RPMI8226 (cell line): ENCODE measurements around the gene DYRK1A.

ENCODE experiments used
- DNase-seq: peaks from one replicate; pipeline ENCODE4 v3.0.0-alpha.2; 2015

The DYRK1A gene

DNA sequence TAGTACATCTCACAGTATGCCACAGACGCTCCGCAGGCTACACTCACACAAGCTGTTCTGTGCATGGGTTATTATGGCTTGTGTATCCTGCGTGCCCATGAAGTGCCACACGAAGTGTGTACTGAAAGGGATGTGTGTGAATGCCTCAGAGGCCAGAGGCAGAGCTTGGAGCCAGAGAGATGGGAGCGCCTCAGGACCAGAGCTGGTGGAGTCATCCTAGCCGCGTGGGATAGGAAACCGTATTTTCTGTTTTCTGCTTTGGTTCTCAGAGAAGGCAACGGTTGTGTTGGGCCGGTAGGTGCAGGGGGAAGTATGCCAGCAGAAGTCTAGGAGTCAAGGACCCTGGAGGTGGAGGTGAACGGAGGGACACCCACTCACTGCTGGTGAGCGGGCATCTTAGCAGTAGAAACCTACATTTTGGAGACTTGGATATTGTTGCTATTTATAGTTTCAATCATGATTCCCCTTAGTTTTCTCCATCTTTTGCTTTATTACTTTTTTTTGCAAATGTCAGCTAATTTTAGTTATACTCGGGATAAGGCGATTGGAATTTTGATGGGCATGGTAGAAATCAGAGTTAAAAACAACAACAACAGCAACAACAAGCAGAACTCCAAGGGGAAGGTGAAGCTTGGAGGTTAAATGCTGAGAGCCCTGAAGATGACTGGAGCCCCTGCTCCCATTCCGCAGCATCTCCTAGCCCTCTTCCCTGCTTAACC is 188.2 kb downstream of the DYRK1A start:
- no peak for DNase-seq

DNA sequence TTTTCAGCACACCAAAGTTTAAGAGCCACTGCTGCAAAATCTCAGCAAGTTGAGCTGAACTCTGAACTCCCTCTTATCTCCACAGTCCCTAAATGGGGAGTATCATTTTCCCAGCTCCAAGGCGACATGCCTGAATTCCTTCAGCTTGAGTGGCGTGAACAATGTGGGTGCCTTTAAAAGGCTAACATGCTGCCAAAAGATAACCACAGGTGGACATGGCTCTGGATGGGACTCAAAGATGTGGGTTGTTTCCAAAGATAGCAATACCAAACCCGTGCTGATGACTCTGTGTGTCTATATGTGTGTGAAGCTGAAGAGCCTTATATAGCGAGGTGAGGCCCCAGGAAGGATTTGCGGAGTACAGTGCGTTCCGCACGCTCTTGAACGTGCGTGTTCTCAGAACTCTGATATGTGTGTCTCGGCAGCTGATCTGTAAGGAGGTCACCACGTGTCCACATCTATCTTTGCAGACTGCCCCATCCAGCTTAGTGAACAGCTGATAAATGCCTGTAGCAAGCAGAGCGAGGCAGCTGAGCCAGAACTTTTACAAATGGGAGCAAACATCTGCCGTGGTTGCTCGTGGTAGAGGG is 189.2 kb downstream of the DYRK1A start:
- DNase-seq = no peak

DNA sequence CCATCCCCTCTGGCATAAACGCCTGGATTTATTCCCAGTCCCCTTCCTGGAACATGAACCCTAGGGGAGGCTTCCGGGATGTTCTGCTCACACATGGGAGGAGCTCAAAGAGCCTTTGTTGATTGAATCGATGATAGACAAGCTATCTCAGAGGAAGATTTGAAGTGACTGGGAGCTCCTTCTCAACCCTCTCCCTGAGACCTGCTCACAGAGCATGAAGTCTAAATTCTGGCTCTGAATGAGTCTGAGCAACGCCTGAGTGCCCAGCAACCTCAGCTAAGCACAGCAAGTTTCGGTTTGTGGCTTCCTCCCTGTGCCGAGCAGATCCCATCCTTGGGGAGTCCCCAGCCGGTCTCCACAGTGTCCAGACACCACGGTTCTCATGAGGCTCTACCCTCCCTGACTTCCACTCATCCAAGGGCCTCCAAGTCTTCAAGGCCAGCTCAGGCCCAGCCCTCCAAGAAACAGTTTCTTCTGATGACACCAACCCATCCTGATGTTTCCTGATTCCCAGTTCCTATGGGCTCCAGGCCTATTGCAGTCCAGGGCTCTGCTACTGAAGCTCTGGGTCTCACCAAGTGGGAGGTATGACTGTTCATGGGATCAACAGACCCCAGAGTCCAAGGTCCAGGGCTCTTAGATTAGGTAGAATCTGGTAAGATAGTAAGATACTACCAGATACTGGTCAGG is 190.8 kb downstream of the DYRK1A start:
- DNase-seq = peak; percentile 41

DNA sequence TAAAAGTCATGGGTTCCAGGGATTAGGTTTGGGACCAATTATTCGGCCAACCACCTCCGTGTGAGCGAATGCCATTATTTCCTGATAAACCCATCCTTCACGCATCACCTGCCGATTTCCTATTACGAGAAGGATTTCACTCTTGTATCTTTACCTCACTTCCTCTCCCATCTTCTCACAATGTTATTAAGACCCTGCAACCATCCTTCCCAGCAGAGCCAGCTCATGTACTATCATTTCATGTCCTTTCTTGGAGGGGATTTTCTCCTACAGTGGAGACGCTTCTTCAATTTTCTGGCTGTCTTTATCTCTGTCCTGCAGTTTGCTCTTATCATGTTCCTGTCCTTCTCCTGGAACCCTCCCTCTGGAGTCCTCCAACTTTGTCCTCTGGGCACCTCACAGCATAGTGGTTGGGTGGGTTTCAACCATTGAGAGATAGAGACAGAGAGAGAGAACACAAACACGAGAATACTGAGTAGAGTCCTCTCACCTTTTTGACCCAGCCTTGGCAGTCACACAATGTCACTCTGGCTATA is 192.2 kb downstream of the DYRK1A start:
- DNase-seq = no peak

DNA sequence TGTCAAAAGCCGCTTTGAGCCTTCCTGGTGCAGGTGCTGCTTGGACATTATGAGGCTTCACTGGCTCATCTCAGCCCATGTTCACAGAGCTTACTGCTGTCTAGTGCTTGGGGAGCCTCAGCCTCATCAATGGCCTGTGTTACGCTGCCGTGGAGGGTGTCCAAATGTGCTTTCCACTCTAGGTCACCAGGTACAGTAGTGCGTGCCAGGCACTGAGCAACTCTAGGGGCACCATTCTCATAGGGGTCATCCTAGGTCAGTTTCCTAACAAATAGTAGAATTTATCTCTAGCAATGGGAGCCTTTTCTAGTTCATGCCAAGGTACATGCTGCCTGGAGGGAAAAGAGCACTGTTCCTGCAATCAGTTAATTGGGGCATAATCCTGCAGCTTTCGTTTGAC is 193.8 kb downstream of the DYRK1A start:
- DNase-seq = no peak

DNA sequence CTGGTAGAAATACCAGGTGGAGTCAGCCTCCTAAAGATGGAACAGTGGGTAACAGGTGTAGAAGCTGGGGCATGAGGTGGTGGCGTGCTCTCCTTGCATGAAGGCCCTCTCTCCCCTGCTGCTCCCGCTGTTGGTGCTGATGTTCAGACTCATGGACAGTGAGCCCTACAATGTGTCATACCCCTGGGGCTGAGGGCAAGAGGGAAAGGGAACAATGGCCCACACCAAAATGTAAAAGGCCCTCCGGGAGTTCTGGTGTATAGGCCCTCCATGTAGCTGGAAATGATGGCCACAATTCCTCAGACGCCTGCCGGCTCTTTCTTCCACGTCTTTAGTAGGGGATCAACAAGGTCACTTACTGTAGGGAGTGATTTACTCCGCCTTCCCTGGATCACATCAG is 194.9 kb downstream of the DYRK1A start:
- DNase-seq = no peak

DNA sequence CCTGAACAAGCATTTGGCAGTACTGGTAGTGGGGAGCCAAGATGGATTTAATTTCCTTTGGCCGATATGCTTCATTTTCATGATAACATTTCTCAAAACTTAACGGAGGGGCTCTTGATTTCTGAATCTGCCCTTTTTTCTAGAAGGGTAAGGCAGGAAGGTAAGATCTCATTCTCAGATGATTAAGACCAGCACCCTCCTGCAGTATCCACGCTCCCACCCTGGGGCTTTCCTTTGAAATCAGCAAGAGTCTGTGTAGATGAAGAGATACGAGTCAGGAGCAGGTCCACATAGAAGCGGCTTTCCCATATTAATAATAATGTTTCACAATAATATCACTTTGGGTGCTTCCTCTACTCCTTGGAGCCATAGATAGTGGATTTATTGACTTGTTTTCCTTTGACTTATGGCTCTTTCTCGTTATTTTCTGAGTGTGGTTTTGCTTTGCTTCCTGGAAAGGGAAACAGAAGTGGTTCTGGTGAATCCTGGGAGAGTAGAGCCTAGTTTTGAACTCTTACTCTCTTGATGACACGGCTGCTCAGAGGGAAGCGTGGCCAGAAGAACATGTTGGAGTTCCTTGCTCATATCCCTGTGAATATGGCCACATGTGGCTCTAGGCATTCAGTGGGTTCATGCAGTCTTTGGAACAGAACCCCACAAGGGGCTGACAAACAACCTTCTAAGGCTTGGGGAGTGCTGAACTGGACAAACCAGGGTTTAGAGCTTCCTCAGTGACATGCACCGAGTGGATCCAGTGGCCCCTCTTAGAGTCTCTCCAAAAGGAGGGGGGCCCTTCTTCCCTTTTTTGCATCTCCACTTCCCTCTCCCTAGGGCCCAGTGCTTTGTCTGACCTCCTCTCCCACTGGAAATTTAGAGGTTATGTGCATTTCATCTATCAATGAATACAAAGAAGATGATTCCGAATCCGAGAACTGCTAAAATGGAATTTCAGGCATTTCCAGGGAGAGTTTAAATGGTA is 195.7 kb downstream of the DYRK1A start:
- no peak for DNase-seq

DNA sequence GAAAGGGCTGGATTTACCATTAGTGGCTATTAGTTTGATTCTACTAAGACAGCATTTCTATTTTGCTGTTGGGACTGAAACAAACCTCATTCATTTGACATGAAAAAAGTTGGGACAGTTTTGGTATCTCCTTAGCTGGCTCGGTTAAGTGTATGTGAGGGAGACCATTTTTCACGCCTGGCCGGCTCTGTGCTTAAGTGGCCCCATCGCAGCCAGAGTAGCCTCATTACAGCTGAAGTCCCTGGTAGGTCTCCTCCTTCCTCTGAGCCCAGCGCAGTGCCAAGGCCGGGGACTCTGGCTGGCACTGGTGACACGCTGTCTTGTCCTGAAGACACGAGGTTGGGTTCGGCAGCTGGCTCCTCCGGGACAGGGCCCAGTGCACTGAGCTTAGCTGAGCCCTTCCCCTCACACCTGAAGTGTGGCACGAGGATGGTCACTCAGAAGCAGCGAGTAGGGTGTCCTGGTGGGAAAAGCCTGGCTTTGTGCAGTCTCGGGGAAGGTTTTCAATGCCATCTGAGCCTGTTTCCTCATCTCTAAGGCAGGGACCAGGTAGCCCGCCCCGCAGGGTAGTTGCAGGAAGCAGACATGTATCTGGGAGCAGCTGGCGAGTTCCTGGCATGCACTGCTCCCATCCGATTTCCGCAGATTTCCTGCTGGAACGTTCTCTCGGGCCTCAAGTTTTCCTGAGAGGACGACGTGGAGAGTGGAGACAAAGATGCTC is 196.5 kb downstream of the DYRK1A start:
- no peak for DNase-seq

DNA sequence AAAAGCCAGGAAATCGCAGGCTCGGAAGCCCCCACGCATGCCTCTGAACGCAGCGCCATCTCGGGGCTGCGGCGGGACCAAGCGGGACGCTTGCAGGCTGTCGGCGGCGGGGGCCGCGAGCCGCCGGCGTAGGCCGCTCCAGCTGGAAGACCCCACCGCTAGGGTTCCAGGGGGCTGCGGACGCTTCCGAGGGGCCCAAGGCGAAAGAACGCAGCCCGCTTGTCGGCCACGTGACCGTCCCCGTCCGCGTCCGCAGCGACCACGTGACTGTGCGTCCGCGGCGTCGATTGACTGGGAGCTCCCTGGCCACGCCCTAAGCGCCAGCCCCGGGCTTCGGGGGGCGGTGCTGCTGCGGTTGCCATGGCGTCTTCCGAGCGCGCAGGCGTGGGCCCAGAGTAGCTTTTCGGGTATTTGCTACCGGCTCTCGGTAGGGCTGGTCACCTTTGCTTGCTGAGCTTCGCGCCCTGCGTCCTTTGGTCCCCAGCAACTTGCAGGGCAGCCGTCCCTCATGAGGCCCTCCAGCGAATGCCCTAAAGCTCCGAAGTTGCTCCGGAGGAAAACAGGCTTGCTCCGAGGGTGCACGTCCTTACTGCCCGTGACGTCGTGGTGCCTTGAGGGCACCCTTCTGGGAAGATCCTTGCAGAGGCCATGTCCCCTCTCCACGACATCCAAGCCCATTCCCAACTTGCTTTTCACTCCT is 197.2 kb downstream of the DYRK1A start:
- peak; percentile 98 for DNase-seq

DNA sequence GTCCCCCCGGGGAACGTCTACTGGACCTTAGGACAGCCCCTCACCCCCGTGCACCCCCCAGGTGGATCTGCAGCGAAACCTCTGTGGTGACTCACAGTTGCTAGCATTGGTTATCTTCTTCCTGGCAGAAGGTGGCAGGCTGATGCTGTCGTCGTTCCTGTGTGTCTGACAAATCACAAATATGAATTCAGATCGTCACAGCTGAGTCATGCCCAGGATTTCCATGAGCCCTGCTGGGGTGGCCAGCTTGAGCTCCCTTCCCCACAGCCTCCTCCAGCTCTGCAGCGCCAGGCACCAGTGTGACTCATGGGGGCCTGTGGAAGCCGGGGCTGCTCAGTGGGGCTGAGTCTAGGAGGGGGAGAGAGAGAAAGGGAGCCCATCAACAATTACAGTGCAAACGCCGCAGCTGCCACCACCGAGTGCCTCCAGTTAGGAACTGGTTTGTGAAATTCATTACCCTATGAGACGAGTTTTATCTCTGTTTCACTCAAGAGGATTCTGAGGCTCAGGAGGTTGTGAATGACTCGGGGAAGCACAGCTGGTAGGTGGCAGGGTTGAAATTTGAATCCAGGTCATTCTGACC is 197.9 kb downstream of the DYRK1A start:
- DNase-seq = peak; percentile 78

DNA sequence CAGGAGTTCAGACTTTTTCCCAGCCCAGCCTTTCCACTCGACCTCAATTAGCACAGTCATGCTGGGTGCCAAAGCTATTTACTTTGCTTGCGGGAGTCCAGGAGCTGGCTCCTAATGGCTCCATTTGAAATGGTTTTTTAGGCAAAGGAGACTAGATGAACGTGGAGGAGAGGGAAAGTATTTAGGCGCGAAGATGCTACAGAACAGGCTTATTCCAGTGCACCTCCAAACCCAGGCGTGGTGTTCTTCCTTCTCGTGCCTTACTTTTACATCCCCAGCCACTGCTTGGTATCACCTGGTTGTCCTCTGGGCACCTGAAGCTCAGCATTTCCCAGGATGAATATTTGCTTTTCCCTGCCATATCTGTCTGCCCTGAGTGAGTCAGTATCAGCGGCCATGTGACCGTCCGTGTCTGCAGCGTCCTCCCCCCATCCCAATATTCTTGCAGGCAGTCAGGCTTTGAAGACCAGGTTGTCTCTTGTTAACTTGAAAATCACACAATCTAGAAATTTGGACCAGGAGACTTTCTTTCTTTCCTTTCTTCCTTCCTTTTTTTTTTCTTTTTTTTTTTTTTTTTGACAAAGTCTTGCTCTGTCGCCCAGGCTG is 198.5 kb downstream of the DYRK1A start:
- no peak for DNase-seq

DNA sequence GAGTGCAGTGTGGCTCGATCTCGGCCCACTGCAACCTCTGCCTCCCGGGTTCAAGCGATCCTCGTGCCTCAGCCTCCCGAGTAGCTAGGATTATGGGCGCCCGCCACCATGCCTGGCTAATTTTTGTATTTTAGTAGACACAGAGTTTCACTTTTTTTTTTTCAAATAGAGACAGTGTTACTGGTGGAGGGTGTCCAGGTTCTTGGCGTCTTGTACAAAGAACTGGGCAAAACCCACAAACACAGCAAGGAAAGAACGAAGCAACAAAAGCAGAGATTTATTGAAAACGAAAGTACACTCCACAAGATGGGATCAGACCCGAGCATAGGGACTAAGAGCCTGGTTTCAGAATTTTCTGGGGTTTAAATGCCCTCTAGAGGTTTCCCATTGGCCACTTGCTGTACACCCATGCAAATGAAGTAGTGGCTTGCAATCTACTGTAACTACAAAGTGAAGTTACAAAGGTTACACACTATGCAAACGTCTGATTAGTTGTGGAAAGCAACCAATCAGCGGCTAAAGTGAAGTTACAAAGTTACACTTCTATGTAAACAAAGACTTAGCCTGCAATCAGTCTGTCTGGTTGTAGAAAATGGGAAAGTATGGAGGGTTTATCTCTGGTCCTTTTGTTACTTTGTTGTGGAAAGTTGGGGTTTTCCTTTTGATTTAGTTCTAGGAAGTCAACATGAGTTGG is 199.1 kb downstream of the DYRK1A start:
- DNase-seq = peak; percentile 20

DNA sequence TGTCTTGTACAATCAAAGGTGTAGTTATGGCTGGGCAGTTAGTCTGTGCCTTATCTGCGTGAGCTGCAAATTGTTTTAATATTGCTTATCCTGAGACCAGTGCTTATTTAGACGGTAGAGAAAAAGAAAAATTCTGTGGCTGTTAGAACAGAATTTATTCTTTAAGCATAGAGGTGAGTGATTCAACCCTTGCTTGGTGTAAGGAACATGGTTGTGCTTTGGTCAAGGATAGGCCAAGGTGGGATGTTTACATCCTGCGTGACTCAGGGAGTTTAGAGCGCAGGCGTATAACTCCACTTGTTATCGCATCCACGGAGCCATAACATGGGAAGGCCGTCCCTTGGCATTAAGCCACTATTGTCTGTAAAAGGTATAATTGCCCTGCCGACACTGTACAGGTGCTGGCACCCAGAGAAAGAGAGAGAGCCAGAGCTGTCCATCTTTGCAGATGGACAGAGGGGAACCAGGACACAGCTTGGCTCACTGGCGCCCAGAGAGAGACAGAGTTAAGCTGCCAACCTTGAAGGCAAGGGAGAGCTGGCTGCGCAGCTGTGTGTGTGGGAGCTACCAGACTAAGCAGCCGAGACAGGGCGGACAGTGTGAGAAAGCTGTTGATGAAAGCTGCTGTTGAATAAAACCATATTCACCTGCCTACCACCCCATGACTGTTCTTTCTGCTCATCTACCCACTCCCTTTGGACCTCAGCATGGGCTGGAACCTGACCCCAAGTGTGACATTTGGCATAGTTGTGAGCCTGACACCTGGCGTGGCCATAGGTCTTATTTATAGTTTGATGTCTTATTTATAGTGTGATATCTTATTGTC is 200.4 kb downstream of the DYRK1A start:
- no peak for DNase-seq

DNA sequence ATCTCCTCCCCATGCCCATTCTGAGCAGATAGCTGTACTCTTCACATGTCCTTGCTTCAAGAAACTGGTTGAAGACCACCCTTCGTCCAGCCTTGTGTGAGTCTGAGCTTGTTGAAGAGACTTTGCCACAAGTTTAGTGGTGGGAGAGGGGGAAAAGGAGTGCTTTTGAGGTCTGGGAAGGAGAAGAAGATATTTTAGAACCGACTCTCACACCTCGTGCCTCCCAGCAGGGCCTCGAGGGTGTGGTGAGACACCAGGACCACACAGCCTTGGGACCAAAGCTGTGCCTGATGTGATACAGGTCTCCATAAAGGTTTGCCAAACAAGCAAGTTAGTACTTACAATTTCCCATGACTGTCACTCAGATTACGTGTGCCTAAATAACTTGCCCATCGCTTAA is 201.8 kb downstream of the DYRK1A start:
- DNase-seq = no peak

DNA sequence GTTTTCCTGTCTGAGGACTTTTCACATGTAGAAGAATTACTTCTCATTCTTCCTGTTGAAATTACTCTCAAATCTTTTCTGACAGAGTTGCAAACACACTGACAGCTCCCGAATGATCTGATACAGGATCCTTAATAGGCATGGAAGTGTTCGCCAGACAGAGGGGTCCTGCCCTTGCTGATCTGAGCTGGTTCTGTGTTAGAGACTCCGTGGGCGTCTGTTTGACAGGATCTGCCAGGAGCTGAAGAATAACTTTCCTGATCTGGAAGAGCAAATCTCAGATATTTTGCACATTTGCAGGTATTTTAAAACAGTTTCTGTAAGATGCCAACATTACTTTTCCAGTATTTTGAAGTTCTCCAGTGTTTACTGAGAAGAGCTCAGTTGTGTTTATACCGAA is 202.3 kb downstream of the DYRK1A start:
- DNase-seq = no peak

DNA sequence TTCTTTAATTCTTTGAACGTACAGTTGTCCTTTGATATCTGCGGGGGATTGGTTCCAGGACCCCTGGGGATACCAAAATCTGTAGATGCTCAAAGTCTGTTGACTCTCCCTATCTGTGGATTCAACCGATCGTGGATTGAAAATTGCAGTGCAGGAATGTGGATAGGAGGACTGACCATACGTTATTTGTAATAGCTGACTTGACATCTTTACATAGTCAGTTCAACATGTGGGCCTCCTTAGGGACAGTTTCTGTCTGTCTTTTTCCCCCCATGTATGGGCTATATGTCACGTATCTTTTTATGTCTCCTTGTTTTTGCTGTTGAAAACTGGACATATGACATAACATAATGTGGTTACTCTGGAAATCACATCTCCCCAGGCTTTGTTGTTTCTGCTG is 204.9 kb downstream of the DYRK1A start:
- no peak for DNase-seq

DNA sequence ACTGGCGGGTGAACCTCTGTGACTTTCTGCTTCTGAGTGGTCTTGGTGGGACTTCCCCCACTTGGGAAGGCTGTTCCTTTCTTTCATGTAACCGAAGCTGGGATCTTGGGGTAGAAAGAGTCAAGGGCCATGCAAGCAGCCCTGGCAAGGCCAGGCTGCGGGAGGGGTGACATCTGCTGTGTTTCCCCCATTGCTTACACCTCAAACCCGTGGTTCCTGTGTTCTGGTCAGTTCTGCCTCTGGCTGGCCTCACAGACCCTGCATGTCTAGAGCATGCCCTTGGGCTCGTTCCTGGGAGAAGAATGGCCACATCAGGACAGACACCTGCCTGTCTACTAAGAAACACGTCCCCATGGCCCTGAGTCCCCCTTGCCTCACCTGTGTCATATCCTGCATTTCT is 207.7 kb downstream of the DYRK1A start:
- no peak for DNase-seq

DNA sequence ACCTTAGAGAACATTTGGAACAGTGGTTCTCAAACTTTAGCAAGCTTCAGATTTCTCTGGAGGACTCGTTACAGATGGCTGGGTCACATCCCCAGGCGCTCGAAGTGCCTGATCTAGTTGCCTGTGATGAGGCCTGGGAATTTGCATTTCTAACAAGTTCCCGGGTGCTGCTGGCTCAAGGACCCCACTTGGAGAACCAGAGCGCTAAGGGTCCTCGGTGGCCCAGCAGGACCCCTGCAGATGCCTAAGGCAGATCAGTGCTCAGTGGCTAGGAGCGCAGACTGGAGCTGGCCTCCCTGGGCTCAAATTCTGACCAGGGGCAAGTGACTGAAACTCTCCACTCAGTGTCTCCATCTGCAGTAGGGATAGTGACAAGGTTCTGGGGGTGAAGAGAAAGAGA is 208.2 kb downstream of the DYRK1A start:
- no peak for DNase-seq

DNA sequence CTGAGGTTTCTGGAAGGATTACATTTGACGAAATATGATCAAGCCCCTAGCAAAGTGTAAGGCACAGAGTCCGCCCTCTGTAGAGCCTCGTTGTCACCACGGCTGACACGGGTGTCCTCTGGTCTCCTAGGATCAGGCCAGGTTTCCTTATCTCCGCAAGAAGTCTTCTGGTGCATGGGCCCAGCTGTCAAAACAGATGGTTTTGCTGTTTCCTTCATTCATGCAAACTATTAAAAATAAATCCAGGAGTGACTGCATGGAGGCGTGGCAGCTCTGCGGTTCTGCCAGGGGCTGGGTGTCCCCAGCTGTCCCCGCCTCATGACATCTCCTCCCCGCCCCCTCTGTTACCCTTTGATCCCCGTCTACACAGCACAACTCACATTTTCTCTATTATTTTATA is 209.0 kb downstream of the DYRK1A start:
- no peak for DNase-seq
